A549 treated with Mapracorat at 1 μM for 4 hours (cell line): ENCODE data around the gene CDC42SE2. TPM values are rescaled to one million over a fixed set of nuclear protein-coding genes. Genes with fewer than 3 reads are reported as not detected.

Source experiments
- total RNA-seq: library from RNA; stranded (reverse); fragments of 200-300 nt; extraction: Qiagen RNA extraction; gene quantifications from 5 replicates; pipeline ENCODE4 v1.2.3, GENCODE V29; 2022

Gene CDC42SE2
- 29.6 to 32.6 TPM (median 31.7 TPM) in 5 replicates for total RNA-seq

GRCh38 chr5:131263648-131264450, at the start of gene CDC42SE2:
Gene CDC42SE2, plus strand, starts transcription at chr5:131264053. Its CDS starts 95,441 bp downstream, at chr5:131359494.

Other genes starting within 250 kb of the CDC42SE2 start
- 469 to 498 TPM (median 493 TPM) in 5 replicates for gene HINT1, start 98.8 kb upstream of the CDC42SE2 start, total RNA-seq
- 2.2 to 4.9 TPM (median 2.8 TPM) in 5 replicates for gene LYRM7, start 93.1 kb upstream of the CDC42SE2 start, total RNA-seq